Inflammatory macrophage treated with lipopolysaccharide for 4 hours (primary cell): ENCODE data around the gene NPDC1.
"Not testable (repeated sequence)": the region's sequence is repeated elsewhere in the genome, so short reads cannot be mapped to it uniquely, and the experiment has no call there.

Experiments used
- DNase-seq: peaks from one replicate; pipeline ENCODE4 v3.0.0-alpha.2; 2020

The NPDC1 gene

DNA sequence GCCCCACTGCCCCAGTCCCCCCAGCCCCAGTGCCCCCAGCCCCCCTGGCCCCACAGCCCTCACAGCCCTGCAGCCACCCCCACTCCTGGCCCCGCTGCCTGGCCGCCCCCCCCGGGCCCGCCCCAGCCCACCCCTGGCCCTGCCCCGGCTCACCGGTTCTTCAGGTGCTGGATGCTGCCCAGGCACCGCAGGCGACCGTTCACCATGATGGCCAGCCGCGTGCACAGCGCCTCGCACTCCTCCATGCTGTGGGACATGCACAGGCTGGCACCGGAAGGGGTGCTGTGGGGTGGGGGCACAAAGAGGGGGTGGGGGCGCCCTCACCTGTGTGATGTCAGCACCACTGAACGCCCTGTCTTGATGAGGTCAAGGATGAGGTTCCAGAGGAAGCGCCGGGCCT, 36.8 kb downstream of the NPDC1 start:
- no peak for DNase-seq

DNA sequence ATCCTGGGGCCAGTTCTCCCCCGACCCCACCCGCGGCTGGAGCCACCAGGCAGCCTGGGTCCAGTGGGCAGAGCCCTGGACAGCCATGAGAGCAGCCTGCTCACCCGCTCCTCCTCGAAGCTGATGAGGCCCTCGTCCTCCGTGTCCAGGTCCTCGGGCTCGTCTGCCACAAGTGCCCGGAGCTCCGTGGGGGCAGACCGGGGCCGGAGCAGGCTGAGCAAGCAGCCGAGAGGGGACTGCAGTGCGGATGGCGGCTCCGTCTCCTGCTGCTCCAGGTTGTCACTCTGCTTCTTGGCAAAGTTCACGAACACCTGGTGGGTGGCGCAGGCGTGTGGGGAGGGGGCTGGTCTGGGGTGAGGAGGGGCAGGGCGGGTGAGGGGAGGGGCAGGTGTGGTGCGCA, 37.7 kb downstream of the NPDC1 start:
- DNase-seq: no peak

DNA sequence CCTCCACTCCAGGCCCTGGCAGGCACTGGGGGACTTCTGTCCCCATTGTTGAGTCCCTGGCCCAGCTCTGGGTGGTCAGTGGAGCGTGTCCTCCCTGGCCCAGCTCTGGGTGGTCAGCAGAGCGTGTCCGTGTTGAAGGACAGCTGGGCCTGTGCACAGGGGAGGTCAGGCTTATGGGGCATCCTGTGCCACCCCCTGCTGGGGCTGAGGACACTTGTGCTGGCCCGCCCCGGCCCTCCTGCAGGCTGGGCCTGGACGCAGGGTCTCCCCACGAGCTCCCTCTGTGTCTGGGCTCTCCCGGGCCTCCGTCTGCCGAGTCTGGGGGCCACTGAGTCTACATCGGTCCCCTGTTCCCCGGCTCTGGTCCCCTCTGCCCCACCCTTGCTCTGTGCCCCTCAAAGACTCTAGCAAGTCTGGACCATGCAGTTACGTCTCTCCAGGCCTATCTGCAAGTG, 38.1 kb downstream of the NPDC1 start:
- no peak for DNase-seq

DNA sequence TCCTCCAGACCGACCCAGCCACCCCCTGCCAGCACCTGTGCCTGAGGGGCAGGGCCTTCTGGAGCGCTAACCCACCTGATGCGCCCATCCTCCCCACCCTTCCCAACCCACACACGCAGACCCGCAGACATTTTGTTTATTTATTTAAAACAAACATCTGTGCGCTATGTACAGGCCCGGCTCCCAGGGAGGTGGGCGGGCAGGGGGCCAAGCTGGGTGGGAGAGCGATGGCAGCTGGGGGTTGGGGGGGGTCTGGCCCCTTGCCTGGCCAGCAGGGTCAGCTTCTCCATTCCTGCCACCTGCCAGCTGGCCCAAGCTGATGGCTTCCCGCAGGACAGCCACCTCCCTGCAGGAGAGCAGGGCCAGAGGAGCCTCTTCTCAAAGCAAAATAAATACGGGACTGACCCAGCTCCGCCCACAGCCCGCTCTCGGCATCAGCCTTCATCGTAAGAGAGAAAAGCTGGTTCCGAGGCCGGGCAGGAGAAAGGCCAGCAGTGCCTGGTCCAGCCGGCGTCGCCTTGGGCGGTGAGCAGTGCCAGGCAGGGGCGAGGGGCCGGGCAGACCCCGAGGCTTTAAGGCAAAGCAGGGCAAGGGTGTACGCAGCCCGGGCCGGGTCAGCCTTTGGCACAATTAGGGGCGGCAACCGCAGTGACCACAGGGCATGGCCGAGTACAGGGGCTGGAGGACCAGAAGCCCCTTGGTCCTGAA, 38.7 kb downstream of the NPDC1 start:
- no peak for DNase-seq

DNA sequence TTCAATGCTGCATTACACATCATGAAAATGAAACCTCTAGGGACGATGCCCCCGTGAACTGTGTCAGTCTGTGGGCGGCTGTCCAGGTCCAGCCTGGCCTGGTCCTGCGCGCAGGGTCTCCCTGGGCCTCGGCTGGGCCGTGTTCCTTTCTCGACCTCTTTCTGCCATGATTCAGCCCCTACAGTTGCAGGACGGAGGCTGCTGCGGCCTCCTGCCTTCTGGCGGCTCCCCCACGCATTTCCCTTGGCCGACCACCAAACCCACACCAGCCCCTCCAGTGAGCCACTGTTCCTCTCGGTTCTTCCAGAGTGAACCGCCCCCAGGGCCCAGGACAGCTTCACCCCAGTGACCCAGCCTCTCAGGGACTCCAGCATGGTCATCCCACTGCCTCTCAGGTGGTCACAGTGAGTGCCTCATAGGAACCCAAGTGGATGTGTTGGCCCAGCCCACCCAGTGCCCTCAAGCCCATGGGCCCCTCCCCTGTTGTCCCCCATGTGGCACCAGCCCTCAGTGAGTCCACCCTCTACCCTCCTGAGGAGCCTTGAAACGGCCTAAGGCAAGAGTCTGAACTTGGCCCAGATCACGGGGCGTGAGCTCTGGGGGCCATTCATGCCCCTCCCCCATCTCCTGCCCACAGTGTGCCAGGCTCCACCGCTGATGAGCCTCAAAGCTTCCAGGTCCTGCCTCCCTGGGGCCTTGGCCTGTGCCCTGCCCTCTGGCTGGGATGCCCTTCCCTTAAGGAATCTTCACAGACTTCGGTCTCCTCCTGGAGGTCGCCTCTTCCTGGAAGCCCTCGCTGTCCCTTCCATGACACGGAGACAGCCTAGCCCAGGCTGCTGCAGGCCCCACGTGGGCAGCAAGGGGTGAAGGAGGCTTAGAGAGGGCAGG, 39.6 kb downstream of the NPDC1 start:
- peak; percentile 23 for DNase-seq

DNA sequence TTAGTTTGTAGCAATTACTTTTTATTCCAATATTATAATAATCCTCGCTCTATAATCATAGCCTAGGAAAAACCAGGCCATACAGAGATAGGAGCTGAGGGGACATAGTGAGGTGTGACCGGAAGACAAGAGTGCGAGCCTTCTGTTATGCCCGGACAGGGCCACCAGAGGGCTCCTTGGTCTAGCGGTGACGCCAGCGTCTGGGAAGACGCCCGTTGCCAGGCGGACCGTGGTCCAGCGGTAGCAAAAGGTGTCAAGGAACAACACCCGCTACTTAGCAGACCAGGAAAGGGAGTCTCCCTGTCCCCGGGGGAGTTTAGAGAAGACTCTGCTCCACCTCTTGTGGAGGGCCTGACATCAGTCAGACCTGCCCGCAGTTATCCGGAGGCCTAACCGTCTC, 41.7 kb downstream of the NPDC1 start:
- not testable (repeated sequence) for DNase-seq

DNA sequence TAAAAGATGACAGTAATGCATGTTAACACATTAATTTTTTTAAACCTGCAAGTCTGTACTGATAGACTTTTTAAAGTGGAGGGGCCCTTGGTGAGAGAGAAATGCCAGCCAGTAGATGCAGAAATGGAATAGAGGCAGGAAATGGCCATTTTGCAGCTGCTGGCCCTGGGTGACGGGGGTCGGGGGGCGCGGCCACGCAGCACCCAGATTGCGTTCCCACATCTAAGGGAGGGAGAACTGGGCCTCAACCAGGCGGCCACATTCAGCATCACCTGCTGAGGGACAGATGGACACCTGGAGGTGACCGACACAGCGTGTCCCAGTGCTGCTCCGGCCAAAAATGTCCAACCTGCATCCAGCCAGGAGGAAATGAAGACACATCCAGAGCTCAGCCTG, 43.3 kb downstream of the NPDC1 start:
- DNase-seq: no peak

DNA sequence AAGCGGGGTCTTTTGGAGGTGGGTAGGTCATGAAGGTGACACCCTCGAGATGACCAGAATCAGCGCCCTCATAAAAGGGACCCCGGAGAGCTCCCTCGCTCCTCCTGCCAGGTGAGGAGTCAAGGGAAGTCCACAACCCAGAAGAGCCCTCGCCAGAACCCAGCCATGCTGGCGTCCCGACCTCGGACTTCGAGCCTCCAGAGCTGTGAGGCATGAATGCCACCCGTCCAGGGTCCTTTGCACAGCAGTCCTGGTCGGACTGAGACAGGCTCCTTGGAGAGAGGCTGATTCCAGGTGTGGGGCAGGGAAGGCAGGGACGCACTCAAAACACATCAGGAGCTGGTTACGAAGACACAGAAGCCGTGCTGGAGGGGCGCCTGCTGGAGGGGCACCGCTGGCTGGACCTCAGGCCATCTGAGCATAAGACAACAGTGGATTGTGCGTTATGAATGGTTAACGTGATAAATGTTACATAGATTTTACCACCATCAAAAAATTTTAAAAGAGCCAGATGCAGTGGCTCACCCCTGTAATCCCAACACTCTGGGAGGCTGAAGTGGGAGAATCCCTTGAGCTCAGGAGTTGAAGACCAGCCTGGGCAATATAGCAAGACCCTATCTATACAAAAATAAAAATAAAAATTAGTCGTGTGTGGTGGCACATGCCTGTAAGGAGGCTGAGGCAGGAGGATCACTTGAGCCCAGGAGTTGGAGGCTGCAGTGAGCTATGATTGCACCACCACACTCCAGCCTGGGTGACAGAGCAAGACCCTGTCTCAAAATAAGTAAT, 43.9 kb downstream of the NPDC1 start:
- no peak for DNase-seq

DNA sequence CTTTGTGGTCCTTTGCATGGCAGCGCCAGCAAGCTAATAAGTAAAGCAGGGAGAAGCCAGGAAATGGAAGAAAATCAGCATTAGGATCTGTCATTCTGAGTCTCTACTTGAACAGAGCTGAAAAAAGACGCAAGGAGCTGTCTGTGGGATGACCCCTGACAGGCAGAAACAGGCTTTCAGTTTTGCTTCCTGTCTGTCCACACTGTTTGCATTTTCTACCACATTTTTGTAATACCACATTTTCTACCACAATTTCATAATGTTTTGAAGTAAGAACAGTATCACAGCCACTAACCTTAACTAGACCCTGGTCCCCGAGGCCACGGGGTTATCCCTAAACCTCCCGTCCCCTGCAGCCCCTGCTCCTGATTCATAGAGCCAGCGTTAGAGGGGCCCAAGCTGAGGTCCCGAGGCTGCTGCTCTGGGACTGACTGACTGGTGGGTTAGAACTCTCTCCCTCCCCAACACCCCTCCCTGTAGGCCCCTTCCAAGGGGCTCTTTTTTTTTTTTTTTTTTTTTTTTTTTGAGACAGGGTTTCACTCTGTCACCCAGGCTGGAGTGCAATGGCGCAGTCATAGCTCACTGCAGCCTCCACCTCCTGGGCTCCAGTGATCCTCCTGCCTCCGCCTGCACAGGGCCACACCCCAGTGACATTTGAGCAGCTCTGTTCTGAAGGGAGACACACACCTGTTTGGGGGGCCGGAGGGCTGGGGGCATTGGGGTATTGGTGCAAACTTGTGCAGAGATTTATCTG, 45.6 kb downstream of the NPDC1 start:
- peak; percentile 92 for DNase-seq

DNA sequence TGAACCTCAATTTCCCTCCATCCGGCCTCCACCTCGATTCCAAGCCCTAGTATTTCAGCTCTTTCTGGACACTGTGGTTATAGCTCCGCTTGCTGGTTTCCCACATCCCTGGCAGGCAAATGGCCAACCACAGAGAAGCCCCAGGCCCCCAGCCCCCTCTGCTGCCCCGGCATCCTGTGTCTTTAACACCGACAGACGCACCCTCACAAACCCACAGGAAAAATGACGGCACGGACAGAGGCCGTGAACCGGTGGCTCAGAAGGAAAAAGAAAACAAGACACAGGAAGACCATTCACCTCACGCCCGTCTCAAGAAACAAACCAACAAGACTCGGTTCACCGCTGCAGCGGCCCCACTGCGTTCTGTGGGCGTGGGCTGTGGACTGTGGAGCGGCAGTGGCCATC, 48.1 kb downstream of the NPDC1 start:
- no peak for DNase-seq

DNA sequence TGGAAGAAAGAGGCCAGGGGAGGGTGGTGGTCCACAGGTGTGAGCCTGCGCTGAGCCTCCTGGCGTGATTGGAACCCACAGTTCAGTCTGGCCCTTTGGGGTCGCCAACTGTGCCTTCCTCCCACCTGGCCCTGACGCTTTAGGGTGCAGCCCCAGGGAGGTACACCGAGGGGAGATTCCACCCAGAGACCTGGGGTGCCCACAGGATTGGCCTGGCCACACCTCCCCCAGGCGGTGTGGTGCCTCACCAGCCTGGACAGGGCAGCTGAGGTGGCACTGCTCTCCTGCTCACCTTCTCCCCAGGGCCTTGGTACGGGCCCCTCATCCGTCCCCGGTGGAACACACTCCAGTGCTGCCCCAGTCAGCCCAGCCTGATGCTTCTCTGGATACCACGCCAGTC, 48.6 kb downstream of the NPDC1 start:
- no peak for DNase-seq

DNA sequence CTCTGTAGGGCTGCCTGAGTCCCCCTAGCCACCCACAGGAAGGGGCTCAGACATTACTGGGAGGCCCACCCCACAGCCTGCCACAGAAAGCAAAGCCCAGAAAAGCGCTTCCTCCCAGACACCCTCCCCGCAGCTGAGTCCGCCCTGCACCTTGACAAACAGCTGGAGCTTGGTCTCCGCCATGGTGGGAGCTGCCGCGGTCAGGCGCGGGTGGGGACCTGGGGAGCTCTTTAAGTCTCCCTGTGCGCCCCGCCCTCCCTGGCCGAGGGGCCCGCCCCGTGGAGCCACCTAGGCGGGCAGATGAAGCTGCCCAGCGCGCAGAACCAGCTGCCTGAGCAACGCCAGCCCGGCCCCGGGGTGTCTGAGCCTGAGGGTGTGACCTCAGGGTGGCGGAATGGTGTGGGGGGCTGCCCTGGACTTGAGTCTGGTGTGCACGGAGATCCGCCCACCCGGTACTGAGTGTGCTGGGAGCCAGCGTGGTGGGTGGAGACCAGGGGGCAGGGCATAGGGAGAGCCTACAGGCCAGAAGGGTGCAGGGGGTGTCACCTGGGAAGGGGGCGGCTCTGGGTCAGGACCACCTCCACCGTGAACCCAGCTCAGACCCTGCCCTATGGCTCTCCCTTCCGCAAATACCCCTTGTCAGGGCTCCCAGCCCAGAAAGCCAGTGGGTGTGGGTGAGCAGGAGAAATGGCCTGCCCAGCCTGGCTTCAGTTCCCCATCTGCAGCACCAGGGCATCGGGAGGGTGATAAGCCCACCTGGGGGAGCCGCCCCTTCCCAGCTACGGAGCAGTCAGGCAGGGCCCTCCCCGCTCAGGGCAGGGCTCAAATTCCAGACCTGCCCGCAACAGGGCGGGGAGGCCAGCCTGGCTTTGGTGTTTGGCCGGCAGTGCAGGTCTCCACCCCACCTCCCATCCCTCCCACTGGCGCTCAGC, 49.4 kb downstream of the NPDC1 start, which contains the start of gene CLIC3:
CLIC3 (minus strand) TSS at position 208 of the 932 bp plus-strand sequence; CDS start at position 183, 25 bp downstream.
- DNase-seq: peak; percentile 11

DNA sequence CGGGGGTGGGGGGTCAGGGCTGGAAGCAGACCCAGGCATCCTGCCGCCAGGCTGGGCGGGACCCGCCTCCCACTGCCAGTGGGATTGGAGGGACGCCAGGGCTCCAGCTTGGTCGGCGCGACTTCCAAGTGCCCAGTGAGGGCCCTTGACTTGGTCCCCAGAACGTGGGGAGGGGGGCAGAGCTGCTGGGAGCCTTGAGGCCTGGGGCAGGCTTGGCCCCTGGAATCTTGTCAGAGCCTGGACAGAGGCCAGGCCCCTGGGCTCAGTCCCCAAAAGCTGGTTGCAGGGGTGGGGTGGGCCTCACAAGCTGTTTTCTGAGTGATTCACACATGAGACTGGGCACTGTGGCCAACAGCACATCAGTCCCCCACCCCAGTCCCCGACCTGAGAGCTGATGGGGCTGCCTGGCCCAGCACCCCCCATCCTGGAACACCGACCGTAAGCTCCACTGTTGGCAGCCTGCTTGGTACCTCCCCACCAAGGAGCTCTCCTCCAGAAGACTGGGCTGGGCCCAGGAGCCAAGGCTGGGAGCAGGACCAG, 50.1 kb downstream of the NPDC1 start:
- no peak for DNase-seq

DNA sequence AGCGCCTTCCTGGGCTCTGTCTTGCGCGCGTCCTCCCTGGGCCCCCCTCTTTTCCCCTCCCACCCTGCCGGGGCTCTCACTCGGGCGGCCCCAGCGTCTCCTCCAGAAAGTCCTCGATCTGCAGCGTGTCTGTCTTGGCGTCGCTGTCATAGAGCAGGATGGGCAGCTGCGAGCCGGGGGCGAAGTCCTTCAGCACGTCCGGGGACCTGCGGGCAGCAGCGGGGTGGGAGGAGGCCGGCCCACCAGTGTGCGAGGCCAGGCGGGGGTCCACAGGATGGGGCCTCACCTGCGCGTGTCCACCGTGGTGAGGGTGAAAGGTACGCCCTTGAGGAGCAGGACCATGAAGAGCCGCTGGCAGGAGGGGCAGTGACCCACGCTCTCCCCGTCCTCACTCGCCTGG, 50.6 kb downstream of the NPDC1 start:
- no peak for DNase-seq

DNA sequence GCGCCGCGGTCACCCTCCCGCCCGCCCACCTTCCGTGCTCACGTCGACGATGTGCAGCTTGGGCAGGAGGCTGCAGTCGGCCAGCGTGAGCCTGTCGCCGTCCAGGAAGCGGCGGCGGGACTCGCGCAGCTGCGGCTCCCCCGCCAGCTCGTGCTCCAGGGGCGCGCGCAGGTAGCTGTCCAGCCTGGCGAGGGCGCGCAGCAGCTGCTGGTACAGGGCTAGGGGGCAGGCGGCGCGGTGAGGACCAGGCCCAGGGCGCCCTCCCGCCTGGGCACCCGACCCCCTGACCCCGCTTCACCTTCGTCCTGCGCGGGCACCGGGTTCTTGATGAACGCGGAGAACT, 51.1 kb downstream of the NPDC1 start:
- DNase-seq: no peak

DNA sequence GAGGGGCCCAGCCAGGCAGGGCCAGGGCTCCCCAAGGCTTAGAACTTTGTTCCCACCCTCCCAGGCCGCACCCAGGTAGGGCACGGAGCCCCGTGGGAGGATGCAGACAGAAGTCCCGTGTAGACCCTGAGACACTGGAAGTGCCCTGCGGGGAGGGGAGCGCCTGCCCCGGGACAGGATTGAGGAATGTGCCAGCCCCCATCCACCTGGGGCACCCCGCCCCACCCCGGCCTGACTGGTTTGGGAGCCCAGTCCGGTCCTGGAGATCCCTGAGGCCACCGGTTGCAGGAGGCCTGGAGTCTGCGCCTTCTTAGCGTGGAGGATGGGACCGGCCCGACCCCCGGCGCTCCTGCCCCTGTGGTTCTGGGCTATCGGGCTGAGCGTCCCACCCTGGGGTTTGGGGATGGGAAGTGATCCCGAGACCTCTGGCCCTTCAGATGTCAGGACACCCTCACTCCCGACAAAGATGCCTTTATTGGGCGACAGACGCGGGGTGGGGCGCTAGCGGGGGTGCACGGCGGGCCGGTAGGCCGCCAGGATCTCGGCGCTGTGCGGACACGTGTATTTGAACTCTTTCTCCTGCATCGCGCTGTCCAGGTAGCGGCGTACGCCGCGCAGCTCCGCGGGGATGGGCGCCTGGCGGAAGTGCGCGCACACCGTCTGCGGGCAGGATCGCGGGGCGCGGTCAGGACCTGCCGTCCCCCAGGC, 51.6 kb downstream of the NPDC1 start:
- DNase-seq: no peak

DNA sequence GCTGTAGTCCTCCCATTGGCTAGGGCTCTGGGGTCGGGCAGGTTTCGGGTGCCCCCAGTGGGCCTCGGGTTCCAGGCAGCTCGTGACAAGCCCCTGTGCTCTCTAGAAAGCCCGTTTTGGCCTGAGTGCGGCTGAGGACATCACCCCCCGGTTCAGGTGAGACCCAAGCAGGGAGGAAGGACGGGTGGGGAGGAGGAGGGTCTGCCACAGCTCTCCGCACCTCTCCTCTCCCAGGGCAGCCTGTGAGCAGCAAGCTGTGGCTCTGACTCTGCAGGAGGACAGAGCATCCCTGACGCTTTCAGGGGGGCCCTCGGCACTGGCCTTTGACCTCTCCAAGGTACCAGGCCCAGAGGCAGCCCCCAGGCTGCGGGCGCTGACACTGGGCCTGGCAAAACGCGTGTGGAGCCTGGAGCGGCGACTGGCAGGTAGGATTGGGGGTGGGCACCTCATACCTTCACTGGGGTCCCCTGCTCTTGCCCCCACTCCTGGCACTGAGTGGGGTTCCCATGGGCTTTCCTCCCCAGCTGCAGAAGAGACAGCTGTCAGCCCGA, 53.1 kb downstream of the NPDC1 start:
- DNase-seq: no peak

DNA sequence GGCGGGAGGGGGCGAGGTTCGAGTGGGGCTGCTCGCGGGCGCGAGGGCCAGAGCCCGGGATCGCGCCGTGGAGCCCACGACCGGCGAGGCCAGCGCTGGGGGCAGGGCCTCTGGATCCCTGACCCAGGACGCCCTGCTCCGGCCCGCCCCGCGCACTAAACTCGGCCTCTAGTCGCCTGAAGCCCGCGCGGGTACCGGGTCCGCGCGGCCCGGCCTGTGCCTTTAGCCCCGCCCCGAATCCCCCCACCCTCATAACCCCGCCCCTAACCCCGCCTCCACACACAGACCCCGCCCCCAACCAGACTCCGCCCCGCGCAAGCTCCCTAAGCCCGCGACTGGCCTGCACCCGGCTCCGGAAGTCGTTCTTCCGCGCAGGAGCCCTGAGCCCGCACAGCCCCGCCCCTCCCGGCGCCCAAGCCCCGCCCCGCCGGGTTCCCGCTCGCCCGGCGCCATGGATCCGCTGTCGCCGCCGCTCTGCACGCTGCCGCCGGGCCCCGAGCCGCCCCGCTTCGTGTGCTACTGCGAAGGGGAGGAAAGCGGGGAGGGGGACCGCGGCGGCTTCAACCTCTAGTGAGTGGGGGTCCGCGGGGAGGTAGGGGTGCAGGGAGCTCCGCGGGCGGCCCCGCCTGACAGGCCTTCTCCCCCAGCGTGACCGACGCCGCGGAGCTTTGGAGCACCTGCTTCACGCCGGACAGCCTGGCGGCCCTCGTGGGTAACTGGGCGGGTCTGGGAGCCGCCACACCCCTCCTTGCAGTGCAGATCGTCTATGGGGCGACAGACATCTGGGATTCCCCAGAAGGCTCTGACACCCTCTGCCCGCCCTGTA, 53.8 kb downstream of the NPDC1 start, which contains the start of gene PAXX:
PAXX (plus strand) TSS at position 430 of the 826 bp plus-strand sequence; CDS start at position 452, 22 bp downstream.
- DNase-seq: peak; percentile 93
